H1 (cell line): Measurements from ENCODE around the gene HOXB6. TPM values are rescaled to one million over a fixed set of nuclear protein-coding genes. Genes with fewer than 3 reads are reported as not detected.

ENCODE experiments used
- CHD2 ChIP-seq: IDR thresholded peaks from 2 replicates; pipeline ENCODE4 v1.6.1; 2012; ENCODE audit warnings: low read length, improper control_type of control experiment
- HDAC6 ChIP-seq: IDR thresholded peaks from one replicate; pipeline ENCODE4 v1.7.1; 2012; ENCODE audit warnings: low read depth, mild to moderate bottlenecking, inconsistent platforms, low read length, moderate library complexity
- POLR2AphosphoS5 ChIP-seq: IDR thresholded peaks from 2 replicates; pipeline ENCODE4 v1.6.1; 2011; ENCODE audit warnings: low read depth, low read length
- RBBP5 ChIP-seq: IDR thresholded peaks from 2 replicates; pipeline ENCODE4 v1.7.1; 2012; ENCODE audit warnings: low read depth, mild to moderate bottlenecking, inconsistent platforms, low read length, moderate library complexity, borderline replicate concordance
- SAP30 ChIP-seq: fragments of 300-600 bp; sonication (generic); IDR thresholded peaks from 2 replicates; pipeline ENCODE4 v1.7.1; 2012; ENCODE audit warnings: low read length, moderate library complexity, mild to moderate bottlenecking, inconsistent platforms; ENCODE audit not compliant: insufficient read depth, insufficient replicate concordance
- SIRT6 ChIP-seq: IDR thresholded peaks from one replicate; pipeline ENCODE4 v1.7.1; 2012; ENCODE audit warnings: low read length, inconsistent platforms
- SP2 ChIP-seq: IDR thresholded peaks from 2 replicates; pipeline ENCODE4 v1.6.1; 2012; ENCODE audit warnings: mild to moderate bottlenecking, low read length, inconsistent platforms
- polyA plus RNA-seq, 7 experiments: library from polyadenylated mRNA; depleted of rRNA in 3 of 7; stranded (reverse) in 5 of 7; unstranded in 2 of 7; fragments of >200 nt in 5 of 7; fragments of 200-250 nt in 2 of 7; gene quantifications; 1 replicate in 5 of 7; 2 replicates in 1 of 7; 4 replicates in 1 of 7; pipeline versions ENCODE4 v1.2.1 to v1.2.3, GENCODE V29; 2011 to 2013; ENCODE audit warnings: missing spikeins in 2 of 7, mixed read lengths in 2 of 7
- total RNA-seq: library from RNA; stranded (reverse); fragmentation: NEBNext Ultra II Directional; extraction: Animal tissue kit (Norgen Biotek cat#: 25700); gene quantifications from 2 replicates; pipeline ENCODE4 v1.2.1, GENCODE V29; 2021
- TF ChIP-seq, protein P1 (sequence below): IDR thresholded peaks from 2 replicates; pipeline ENCODE4 v1.6.1; 2012; ENCODE audit warnings: low read length, inconsistent platforms
- TF ChIP-seq, protein P2 (sequence below): IDR thresholded peaks from 2 replicates; pipeline ENCODE4 v1.6.1; 2012; ENCODE audit warnings: inconsistent platforms

Gene HOXB6
- total and polyA plus RNA-seq, 2 of the 8 experiments (the other 6 are each of a cell fraction or from before 2014, with no cell fraction given): not detected

DNA sequence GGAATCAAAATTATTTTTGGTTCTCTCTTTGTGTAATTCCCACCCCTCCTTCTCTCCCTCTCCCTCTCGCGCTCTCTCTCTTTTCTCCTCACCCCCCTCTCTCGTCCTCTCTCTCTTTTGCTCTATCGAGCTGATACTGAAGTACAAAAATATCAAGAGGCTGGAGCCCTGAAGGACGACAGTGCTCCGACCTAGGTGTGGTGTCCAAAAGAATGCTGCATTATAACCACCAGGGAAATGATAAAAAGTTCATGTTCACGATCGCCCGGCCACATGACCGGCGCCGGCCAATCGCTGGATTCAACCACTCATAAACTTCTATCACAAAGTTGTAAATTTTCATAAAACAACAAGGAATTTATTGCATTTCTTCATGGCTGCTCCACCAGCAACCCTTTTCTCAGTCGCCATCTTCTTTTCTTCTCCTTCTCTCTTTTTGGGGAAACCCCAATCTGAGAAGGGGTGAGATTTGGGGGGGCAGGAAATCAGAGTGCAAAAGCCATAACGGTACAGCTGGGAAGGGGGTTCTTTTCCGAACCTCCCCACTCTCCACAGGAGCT is at the start of gene HOXB6 (continued):
- TF ChIP-seq, protein P1, sequence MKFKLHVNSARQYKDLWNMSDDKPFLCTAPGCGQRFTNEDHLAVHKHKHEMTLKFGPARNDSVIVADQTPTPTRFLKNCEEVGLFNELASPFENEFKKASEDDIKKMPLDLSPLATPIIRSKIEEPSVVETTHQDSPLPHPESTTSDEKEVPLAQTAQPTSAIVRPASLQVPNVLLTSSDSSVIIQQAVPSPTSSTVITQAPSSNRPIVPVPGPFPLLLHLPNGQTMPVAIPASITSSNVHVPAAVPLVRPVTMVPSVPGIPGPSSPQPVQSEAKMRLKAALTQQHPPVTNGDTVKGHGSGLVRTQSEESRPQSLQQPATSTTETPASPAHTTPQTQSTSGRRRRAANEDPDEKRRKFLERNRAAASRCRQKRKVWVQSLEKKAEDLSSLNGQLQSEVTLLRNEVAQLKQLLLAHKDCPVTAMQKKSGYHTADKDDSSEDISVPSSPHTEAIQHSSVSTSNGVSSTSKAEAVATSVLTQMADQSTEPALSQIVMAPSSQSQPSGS: no peak
- TF ChIP-seq SP2: no peak
- TF ChIP-seq CHD2: no peak
- TF ChIP-seq, protein P2, sequence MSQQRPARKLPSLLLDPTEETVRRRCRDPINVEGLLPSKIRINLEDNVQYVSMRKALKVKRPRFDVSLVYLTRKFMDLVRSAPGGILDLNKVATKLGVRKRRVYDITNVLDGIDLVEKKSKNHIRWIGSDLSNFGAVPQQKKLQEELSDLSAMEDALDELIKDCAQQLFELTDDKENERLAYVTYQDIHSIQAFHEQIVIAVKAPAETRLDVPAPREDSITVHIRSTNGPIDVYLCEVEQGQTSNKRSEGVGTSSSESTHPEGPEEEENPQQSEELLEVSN: no peak
- no peak for TF ChIP-seq SAP30
- TF ChIP-seq POLR2AphosphoS5: no peak
- TF ChIP-seq SIRT6: no peak
- TF ChIP-seq RBBP5: no peak
- TF ChIP-seq HDAC6: no peak
